NB4 (cell line): Measurements from ENCODE around the gene CREB3L2.
"Not testable (repeated sequence)": the region's sequence is repeated elsewhere in the genome, so short reads cannot be mapped to it uniquely, and the experiment has no call there.

Experiments
- POLR2A ChIP-seq: IDR thresholded peaks from 2 replicates; pipeline ENCODE4 v1.6.1; 2011; ENCODE audit warnings: mild to moderate bottlenecking; ENCODE audit not compliant: insufficient read length; ENCODE audit errors: extremely low read depth
- TF ChIP-seq, protein P1 (sequence below): IDR thresholded peaks from one replicate; pipeline ENCODE4 v1.5.1; 2012; ENCODE audit warnings: low read depth, low read length

DNA sequence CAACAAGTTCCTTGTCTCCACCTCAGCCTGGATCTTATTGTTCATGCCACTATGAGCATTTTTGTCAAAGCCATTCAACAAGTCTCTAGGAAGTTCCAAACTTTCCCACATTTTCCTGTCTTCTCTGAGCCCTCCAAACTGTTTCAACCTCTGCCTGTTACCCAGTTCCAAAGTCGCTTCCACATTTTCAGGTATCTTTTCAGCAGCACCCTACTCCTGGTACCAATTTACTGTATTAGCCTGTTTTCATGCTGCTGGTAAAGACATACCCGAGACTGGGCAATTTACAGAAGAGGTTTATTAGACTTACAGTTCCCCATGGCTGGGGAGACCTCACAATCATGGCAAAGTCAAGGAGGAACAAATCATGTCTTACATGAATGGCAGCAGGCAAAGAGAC is 168.9 kb downstream of the CREB3L2 start:
- TF ChIP-seq, protein P1, sequence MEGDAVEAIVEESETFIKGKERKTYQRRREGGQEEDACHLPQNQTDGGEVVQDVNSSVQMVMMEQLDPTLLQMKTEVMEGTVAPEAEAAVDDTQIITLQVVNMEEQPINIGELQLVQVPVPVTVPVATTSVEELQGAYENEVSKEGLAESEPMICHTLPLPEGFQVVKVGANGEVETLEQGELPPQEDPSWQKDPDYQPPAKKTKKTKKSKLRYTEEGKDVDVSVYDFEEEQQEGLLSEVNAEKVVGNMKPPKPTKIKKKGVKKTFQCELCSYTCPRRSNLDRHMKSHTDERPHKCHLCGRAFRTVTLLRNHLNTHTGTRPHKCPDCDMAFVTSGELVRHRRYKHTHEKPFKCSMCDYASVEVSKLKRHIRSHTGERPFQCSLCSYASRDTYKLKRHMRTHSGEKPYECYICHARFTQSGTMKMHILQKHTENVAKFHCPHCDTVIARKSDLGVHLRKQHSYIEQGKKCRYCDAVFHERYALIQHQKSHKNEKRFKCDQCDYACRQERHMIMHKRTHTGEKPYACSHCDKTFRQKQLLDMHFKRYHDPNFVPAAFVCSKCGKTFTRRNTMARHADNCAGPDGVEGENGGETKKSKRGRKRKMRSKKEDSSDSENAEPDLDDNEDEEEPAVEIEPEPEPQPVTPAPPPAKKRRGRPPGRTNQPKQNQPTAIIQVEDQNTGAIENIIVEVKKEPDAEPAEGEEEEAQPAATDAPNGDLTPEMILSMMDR = not testable (repeated sequence)
- not testable (repeated sequence) for TF ChIP-seq POLR2A
